ENCODE data around the gene PRRX2.

GRCh38 chr9:129710169-129710453 is 44.7 kb downstream of the PRRX2 start:
- TF ChIP-seq CTCF (IDR thresholded peaks at IDR 0.05): no peak
- no peak for TF ChIP-seq POLR2A (IDR thresholded peaks at IDR 0.05)
